ENCODE measurements around the gene MYEOV.

The MYEOV gene

GRCh38 chr11:69304686-69305085 is 10.7 kb downstream of the MYEOV start:
- DNase-seq: no peak

- DNase-seq: no peak
Measured at GRCh38 chr11:69305885-69306540, 12.1 kb downstream of the MYEOV start.

DNA sequence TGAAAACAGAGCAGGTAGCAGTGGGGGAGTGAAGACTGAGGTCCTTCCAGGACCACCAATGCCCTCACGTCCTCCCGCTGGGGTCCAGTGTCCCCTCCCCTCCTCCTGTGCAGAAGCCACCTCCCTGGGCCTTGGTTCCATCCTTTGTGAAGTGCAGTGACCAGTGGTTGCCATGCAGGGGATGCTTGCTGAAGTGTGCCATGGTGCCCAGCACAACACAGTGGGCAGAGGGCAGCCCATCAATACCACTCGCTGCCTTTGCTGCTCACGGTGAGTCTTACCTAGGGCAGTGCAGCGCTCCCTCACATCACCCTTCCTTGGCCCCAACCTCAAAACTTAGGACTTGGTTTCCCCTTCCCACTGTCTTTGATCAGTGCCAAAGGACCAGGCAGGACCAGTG is 12.9 kb downstream of the MYEOV start:
- DNase-seq: no peak

DNA sequence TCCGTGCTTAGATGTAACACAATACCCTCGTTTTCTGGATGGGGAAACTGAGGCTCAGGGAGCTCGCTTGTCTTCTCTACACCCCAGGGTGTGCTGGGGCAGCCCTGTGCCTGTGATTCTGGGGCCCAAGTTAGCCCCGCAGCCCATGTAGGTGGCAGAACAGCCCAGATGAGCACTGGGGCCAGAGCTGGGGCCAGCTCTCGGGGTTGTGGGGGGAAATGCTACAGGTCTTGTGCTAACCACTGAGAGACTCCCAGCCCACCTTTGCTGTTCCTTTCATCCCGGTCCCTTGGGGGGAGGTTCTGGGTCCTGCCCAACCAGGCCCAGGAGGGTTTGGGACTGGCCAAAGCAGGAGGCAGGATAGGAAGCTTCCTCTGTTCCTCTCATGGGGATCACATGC is 13.5 kb downstream of the MYEOV start:
- no peak for DNase-seq

- DNase-seq: no peak
Measured at GRCh38 chr11:69307871-69308431, 14.0 kb downstream of the MYEOV start.

DNA sequence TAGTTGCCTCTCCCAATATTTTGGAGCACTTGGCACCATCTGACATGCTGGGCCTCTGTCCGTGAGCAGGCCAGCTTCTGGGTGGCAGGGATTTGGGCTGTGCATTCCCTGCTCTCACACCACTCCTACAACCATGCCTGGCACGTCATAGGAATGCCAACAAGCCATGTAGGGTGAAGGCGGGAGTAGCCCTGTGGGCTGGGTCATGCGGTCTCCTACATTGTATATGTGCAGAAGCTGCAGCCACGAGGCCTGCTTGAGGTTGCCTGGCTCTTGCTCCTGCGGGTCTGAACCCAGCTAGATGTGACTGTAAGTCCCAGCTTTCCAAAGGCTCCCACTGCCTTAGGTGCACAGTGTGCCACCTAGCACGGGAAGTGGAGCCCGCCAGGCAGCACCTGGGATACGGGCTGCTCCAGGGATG is 14.5 kb downstream of the MYEOV start:
- no peak for DNase-seq

DNA sequence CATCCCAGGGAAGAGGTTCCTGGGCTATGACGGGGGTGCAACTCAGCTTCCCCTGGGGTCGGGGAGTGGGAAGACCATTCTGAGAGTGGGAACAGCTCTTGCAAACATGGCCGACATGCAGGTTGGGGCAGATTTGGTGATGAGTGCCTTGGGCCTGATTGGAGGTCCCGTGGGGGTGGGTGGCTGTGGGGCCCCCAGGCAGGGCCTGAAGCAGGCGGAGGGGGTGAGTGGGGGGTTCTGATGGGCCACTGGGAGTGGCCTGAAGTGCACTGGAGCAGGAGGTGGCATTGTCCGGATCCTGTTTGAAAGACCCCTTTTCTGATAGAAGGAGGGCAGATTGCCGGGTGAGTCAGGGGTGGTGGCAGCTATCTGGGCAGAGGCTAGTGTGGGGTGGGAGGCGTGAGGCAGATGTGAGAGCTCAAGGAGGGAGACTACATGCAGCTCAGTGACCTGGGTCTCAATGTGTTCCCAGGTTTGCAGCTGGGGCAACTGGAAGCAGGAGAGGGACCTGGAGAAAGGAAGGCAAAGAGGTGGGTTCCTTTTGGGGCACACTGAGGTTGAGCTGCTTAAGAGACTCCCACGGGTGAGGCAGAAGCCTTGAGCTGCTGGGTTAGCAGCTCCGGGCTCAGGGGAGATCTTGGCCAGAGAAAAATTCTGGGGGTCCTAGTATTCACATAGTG is 15.1 kb downstream of the MYEOV start:
- DNase-seq: no peak

DNA sequence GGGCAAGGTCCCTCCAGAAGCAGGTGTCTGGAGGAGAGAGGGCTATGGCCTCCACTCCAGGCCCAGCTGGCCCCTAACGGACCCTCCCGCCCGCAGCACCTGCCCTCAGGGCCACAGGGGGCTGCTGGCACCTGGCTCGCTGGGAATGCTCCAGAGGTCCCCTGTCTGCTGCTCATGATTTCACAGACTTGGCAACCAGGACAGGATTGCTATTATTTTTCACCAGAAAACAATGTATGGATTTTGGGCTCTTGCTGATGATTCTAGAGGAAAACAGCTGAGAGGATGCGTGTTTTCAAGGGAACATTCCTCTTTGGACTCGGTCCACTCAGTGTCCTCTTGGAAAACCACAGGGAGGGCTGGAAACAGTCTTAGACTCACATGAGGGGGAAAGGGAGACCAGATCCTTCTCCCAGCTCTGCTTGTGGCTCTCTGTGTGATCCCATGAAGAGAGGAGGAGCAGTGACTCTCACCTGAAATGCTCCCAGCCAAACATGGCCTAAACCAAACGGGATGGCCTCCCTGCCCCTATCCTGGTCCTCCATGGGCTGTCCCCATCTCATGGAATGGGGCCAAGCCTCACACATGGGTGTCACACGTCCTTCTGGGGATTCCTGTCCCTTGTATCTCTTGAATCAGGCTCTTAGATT is 15.8 kb downstream of the MYEOV start:
- DNase-seq: no peak

DNA sequence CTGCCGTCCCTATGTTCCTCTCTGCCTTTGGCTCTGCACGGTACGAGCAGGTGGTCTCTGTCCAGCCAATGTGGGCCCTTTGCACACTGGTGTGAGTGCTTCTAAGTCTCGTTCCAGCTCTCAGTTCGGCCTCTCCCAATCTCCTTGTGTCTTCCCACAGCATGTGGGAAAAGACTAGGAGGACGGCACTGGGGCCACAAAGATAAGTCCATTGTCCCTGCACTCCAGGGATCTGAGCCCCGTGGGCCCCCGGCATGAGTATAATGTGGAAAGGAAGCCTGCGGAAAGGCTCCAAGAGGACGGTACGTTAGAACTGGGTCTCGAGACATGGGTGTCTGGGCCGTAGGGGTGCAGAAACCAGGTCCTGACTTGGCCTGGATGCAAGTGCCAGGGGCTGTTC is 16.4 kb downstream of the MYEOV start:
- DNase-seq: no peak

DNA sequence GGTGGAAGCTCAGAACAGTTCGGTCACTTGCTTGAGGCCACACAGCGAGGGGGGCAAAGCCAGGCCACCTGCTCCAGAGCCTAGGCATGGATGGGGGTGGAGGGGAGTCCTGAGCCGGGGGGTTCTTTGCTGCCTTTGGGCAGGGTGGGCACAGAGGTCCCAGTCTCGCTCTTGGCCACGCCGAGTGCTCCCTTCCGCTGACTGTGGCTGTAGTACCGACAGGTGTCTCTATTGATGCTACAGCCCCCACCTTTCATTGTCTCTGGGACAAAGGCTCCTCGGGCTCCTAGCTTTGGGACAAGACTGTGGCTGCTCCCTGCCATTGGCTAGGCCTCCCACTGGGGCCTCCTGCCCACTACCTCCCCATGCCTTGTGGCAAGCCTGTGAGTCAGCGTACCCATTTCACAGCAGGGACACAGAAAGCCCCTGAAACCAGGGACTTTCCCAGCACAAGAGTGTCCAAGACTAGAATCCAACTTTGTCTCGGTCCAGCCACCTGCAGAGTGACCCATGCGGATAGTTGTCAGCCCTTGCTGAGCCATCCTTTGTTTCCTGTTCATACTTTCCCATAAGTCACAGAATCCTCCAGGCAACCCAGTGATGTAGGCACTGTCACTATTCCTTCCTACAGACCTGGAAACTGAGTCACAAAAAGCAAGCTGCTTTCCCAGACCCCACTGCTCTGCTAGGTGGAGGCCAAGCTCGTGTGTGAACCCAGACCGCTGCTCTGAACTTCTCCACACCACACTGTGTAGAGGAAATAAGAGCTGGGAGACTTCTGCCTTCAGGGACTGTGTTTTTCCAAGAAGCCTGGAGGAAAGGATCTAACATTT is 17.2 kb downstream of the MYEOV start:
- DNase-seq: no peak

DNA sequence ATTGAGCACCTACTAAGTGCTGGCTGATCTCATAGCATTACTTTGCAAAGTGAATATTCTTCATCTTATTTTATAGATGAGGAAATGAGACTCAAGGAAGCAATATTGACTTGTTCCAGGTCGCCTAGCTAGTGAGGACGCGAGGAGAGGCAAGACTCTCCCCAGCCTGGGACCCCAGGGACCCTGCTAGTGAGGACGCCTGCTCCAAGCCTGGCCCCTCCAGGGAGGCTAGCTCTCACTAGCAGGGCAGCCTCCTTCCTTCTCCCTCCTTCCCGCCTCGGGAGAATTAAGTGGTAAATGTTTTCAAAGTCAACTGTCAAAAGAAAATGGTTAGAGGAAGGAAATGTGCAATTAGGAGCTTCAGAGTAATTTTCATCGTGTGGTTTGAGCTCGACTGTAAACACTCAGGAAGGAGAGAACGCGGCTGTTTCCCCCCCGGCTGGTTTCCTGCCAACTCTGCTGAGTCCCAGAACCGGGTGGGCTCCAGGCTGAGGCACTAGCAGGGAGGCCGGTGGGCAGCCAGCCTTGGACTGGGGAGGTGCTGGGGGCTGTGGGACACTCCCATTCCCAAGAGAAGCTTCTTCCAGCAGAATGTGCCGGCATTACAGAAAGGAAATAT is 17.9 kb downstream of the MYEOV start:
- no peak for DNase-seq

DNA sequence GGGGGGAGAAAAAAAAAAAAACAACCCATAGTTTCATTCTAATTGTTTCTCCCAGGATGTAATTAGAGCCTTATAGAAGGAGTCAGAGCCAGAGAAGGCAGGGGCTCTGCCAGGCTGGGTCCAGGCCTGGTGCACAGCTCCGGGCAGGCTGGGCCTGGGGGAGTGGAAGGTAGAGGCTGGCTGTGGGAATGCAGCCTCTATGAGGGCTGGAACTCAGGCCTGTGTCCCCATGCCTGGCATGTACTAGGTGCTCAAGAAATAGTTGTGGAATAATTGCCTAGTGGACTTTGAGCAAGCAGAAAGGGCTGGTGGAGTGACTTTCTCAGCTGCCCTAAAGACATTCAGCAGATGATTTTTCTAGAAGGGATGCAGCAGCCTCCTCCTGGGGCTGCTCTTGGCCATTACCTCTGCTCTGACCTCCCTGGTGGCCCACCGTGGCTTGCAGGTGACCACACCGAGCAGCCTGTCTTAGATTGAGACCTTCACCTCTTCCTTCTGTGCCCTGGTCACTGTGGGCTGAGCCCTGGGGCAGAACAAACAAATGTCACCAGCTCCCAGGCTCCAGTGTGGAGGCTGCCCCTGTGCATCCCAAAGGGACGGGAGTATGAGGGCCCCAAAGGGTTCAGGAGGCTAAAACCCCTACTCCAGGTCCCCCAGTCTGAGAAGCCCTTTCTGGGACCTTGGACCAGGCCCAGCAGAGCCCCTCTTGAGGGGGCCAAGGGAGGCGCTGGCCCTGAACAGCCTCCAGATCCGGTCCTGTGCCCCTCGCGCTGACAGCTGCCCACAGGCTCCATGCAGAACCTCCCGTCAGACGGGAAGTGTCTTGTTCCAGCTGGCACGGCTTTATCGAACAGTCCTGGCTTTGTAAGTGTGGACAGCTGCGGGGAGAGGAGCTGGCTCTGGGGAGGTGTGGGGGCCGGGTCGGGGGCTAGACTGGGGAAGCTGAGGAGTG is 18.8 kb downstream of the MYEOV start:
- no peak for DNase-seq

GRCh38 chr11:69313992-69314391 is 20.0 kb downstream of the MYEOV start:
- no peak for DNase-seq

GRCh38 chr11:69314555-69314954 is 20.6 kb downstream of the MYEOV start:
- DNase-seq: no peak

GRCh38 chr11:69316956-69317355 is 23.0 kb downstream of the MYEOV start:
- DNase-seq: no peak

- no peak for DNase-seq
Measured at GRCh38 chr11:69317401-69318092, 23.6 kb downstream of the MYEOV start.

- no peak for DNase-seq
Measured at GRCh38 chr11:69318093-69318420, 24.1 kb downstream of the MYEOV start.

DNA sequence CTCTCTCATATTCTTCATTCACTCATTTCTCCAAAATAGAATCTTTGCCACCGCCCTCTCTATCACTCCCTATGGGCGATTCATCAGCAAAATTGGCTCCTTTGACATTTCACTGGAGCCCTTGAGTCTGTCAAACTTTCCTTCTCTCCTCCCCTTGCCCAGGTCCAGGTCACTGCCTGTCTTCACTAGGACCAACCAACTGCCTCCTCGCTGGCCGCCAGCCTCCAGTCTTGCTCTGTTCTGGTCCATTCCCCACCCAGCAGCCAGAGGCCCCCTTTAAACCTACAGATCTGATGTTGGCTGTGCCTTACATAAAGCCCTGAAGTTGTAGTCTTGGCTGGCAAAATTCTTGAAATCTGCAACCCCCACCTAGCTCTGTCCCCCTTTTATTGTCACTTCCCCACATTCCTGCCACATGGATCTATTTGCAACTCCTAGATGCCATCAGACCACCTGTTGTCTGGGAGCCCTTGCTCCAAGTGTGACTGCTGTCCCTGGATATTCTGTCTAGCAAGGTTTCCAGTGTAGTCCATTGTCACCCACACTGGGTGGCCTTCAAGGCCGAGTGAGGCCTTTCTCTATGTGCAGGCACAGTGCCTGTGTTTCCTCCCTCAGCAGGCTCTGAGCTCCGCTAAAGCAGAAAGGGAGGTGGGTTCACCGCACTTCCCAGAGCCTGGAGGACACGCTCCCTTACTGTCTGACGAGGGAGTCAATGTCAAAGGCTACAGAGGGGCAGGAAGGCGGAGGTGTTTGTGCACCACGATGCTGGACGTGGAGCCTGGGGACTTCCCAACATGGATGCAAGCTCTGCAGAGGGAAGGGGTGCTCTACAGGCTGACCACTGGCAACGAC is 25.5 kb downstream of the MYEOV start:
- no peak for DNase-seq

GRCh38 chr11:69320326-69320725 is 26.4 kb downstream of the MYEOV start:
- DNase-seq: no peak

Data from NCI-H345 (cell line).